HFF-Myc (cell line): Measurements from ENCODE around the gene PDZD7.
A peak's percentile ranks its signal among the peaks of the same experiment; 100 is the strongest.

Experiments used
- DNase-seq: peaks from one replicate; pipeline ENCODE4 v3.0.0-alpha.2; 2011; ENCODE audit warnings: low read depth; ENCODE audit errors: extremely low read depth
- H3K4me3 ChIP-seq: replicated peaks from 2 replicates; pipeline ENCODE4 v1.5.1; 2011; ENCODE audit warnings: low read depth, mild to moderate bottlenecking, control low read depth, low read length
- TF ChIP-seq, protein P1 (sequence below): IDR thresholded peaks from 2 replicates; pipeline ENCODE4 v1.5.1; 2012; ENCODE audit warnings: mild to moderate bottlenecking, low read depth, low read length, control low read depth; ENCODE audit errors: missing control alignments

Gene PDZD7

DNA sequence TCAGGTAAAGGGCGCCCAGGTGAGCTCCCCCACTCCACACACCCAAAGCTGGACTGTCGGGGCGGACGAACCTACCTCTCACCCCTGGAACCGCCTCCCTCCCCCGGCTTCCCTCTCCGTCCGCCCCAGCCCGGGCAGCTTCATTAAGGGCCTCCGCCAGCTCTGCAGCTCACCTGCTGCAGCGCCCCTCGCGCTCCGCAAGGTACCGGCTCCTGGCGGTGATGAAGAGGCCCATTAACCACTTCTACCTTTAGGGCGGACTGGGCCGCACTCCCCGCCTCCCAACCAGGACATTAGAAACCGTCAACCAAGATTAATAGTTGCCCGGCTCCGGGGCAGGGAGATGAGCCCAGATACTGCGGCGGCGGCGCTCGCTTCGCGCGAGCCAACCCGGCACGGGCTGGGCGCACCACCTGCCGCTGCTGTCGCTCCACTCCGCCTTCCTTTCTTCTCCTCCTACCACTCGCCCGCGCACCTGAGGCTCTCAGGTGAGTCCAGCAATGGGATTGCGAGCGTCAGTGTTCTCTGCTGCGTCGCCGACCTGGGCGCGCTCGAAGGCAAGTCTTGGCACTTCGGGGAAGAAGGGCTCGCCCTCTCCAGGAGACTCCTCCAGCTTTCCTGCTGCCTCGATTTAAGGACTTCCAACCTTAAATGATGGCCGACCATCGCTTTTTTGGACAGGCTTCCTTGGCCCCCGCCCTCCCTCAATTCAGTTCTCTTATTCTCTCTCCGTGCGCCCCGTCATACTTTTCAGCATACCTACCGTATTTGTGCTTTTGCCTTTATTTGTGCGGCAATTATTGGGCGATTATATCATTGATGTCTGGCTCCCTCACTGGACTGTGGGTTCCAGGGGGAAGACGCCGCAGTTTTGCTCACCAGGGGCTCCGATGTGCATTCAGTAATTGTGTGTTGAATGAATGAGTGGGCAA lies 17.3 kb upstream of the PDZD7 start:
- TF ChIP-seq, protein P1, sequence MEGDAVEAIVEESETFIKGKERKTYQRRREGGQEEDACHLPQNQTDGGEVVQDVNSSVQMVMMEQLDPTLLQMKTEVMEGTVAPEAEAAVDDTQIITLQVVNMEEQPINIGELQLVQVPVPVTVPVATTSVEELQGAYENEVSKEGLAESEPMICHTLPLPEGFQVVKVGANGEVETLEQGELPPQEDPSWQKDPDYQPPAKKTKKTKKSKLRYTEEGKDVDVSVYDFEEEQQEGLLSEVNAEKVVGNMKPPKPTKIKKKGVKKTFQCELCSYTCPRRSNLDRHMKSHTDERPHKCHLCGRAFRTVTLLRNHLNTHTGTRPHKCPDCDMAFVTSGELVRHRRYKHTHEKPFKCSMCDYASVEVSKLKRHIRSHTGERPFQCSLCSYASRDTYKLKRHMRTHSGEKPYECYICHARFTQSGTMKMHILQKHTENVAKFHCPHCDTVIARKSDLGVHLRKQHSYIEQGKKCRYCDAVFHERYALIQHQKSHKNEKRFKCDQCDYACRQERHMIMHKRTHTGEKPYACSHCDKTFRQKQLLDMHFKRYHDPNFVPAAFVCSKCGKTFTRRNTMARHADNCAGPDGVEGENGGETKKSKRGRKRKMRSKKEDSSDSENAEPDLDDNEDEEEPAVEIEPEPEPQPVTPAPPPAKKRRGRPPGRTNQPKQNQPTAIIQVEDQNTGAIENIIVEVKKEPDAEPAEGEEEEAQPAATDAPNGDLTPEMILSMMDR, result no peak
- no peak overlapping the region for H3K4me3 ChIP-seq
- no peak for DNase-seq

DNA sequence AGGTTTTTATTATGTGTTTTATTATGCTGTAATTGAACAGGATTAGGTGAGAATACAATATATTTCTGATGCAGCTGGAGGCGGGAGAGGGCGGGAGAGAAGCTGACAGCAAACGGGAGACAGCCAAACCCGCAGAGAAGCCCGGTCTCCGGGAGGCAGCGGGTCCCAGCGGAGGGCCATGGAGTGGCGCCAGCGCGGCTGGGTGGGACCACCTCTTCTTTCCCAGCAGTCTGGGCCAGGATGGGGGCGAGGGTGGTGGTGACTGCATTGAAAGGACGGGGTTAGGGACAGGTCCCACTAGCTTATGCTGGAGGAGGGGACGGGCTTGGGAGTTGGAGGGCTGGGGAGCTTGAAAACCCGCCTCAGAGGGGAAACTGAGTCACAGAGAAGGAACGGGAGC lies 16.3 kb upstream of the PDZD7 start:
- no peak overlapping the region for H3K4me3 ChIP-seq
- DNase-seq, result no peak
- TF ChIP-seq, protein P1, result no peak

DNA sequence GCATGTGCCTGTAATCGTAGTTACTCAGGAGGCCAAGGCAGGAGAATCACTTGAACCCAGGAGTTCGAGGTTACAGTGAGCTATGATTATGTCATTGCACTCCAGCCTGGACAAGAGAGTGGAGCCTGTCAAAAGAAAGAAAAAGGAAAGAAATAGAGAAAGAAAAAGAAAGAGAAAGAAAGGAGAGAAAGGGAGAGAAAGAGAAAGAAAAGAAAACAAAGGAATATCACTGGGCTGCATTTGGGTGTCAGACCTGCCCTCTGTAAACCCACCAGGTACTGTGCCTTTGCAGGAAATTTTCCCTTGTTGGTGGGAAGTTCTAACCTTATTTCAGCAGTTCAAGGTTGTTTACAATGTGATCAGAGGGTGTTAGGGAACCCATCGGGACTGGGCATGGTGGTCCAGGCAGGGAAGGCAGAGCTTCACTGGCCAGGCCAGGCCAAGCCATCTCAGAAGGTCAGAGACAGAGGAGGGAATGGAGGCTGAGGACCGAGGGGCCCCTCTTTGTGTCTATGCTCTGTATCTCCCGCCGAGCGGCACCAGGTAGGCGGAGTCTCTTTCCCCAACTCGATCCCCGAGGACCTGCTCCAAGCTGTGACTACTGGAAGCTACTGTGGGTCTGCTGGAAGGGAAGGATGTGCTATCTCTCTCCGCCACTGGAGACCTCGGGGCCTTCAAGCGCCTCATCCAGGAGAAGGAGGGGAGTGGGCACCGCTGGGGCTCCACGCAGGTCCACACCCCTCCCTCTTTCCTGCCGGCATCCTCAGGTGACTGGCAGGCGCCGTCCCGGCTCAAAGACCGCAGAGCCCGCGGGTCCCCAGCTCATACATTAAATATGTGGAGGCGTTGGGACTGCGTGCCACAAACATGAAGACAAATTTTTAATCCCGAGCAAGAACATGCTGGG lies 15.7 kb upstream of the PDZD7 start:
- TF ChIP-seq, protein P1, result no peak
- DNase-seq, result no peak
- no peak overlapping the region for H3K4me3 ChIP-seq

DNA sequence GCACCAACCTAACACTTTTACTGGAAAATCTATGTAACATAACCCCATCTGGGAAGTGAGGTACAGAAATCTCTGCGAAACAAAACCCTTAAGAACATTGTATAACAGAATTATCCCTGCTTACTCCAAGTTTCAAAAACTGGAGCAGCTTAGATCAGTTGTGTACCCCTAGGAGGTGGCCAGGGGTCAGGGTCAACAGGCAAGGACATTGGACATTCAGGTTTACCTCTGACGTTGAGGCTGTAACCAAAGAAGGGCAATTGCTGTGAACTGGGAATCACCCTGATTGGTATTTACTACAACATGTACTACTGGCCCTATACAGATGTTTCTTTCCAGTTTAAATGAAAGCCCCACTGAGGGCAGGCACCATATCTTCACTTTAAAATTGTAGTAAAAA lies 13.2 kb upstream of the PDZD7 start:
- no peak for DNase-seq
- TF ChIP-seq, protein P1, result no peak
- H3K4me3 ChIP-seq, result no peak overlapping the region

DNA sequence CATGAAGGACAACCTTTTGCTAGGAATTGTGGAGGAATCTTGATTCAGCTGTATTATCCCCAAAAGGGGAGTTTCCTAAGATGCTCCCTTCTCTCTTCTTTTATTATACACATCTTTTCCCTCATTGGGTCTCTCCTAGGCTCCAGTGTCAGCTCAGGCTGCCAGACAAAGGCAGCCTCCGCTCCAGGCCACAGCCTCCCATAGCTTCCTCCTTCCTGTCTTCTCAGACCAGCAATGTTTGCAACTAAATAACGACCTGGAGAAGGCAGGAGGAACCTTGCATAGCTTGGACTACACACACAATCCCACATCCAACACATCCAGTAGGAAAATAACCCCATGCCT lies 12.4 kb upstream of the PDZD7 start:
- DNase-seq, result no peak
- peak overlapping the region; percentile 55 for H3K4me3 ChIP-seq
- TF ChIP-seq, protein P1, result no peak

DNA sequence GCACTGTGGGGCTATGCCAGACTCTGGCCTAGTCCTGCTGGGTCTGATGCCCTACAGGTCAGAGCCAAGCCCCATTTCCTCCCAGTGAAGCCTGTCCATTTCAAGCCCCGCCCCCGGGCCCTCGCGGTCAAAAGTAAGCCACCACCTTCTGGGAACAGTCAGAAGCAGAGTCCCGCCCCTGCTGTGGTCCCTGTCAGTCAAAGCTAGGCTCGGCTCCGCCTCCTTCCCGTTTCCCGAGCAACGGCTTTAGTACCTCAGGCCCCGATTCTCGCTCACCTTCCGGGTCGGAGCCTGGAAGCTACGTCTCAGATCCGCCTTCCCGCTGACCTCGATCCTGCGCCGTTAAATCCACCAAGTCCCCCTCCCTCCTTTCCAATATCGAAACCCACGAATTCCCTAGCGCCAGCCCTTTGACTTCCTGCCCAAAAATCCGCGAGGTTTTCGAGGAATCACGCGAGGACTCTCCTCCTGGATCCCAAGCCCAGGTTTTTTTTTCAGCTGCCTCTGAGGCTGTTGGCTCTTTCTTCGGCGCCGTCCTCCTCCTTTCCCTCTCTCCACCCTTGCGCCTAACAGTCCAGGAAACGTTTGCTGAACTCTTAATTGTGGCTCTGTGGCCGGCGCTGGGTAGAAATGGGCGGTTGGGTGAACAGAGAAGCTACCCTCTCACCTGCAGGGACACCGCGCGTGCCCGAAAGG lies 11.9 kb upstream of the PDZD7 start:
- H3K4me3 ChIP-seq, result peak overlapping the region; percentile 55
- TF ChIP-seq, protein P1, result no peak
- DNase-seq, result peak; percentile 89
